Measurements from ENCODE around the gene PTGES3. TPM values are rescaled to one million over a fixed set of nuclear protein-coding genes. Genes with fewer than 3 reads are reported as not detected.

The PTGES3 gene
- total and polyA plus RNA-seq, 10 of the 15 experiments (the other 5 are each of a cell fraction or from before 2014, with no cell fraction given): 117 to 520 (median 175) TPM

GRCh38 chr12:56635806-56636674, 52.0 kb downstream of the PTGES3 start (continued):
- no peak for TF ChIP-seq ZBTB11 (CRISPR knock-in tag; IDR thresholded peaks at IDR 0.05)
- no peak for TF ChIP-seq SUZ12 (IDR thresholded peaks at IDR 0.05; ENCODE audit: unreplicated experiment)
- TF ChIP-seq TCF3 (IDR thresholded peaks at IDR 0.05; ENCODE audit: borderline replicate concordance, insufficient read depth, low read depth, low read length): no peak
- peak; percentile 42; the same call in 1 of the 2 replicates for TF ChIP-seq LARP7 (IDR thresholded peaks at IDR 0.05)
- TF ChIP-seq MEF2A (IDR thresholded peaks at IDR 0.05; ENCODE audit: insufficient read depth, low read depth, low read length): no peak
- TF ChIP-seq TAF1 (IDR thresholded peaks at IDR 0.05; ENCODE audit: borderline replicate concordance, low read depth, low read length): 0 out of 2 replicates have a peak, but pooled peaks have one; percentile 15
- no peak; the same call in 1 of the 2 replicates for TF ChIP-seq MAX (IDR thresholded peaks at IDR 0.05; ENCODE audit: low read depth, low read length)
- no peak for TF ChIP-seq NRF1 (conservative IDR thresholded peaks at IDR 0.05; ENCODE audit: low read depth, low read length)
- TF ChIP-seq TBL1XR1 (IDR thresholded peaks at IDR 0.05; ENCODE audit: low read depth, low read length): no peak
- TF ChIP-seq EP300 (IDR thresholded peaks at IDR 0.05; ENCODE audit: borderline replicate concordance in 1 of 2, control insufficient read depth in 1 of 2, low read depth in 2 of 2, low read length in 2 of 2): no peak; a peak in 1 of 4 replicates
- TF ChIP-seq USF2 (IDR thresholded peaks at IDR 0.05; ENCODE audit: borderline replicate concordance, low read depth, low read length): no peak
- TF ChIP-seq CHD4 (IDR thresholded peaks at IDR 0.05): no peak
- TF ChIP-seq NR2F1 (conservative IDR thresholded peaks at IDR 0.05): peak; percentile 39
- TF ChIP-seq POU2F2 (IDR thresholded peaks at IDR 0.05; ENCODE audit: borderline replicate concordance, low read depth, low read length): no peak
- no peak for TF ChIP-seq SMC3 (IDR thresholded peaks at IDR 0.05; ENCODE audit: borderline replicate concordance, low read length)
- TF ChIP-seq MTA2 (IDR thresholded peaks at IDR 0.05; ENCODE audit: low read depth): peak; percentile 56; the same call in 1 of the 2 replicates
- 0 out of 2 replicates have a peak, but pooled peaks have one; percentile 12 for TF ChIP-seq HSF1 (IDR thresholded peaks at IDR 0.05; ENCODE audit: low read depth, low read length)
- TF ChIP-seq BACH1 (IDR thresholded peaks at IDR 0.05; ENCODE audit: borderline replicate concordance): peak; percentile 86
